Neuron (in vitro differentiated cells): ENCODE measurements around the gene PPP1R2B.

ENCODE experiments used
- H2AFZ ChIP-seq: one replicate; pipeline ENCODE4 v1.6.1; 2013; ENCODE audit warnings: low read depth, mild to moderate bottlenecking, inconsistent platforms, low read length, moderate library complexity
- H3K27me3 ChIP-seq: one replicate; pipeline ENCODE4 v1.6.1; 2013; ENCODE audit warnings: low read length; ENCODE audit not compliant: insufficient read depth
- H3K36me3 ChIP-seq: one replicate; pipeline ENCODE4 v1.6.1; 2013; ENCODE audit warnings: low read length; ENCODE audit not compliant: insufficient read depth
- H3K4me1 ChIP-seq: one replicate; pipeline ENCODE4 v1.6.1; 2013; ENCODE audit warnings: low read length; ENCODE audit not compliant: insufficient read depth
- H3K4me3 ChIP-seq: 2 replicates; pipeline ENCODE4 v1.5.1; 2013; ENCODE audit warnings: mild to moderate bottlenecking, low read length, moderate library complexity
- H3K9me3 ChIP-seq: one replicate; pipeline ENCODE4 v1.6.1; 2013; ENCODE audit warnings: low read length

The PPP1R2B gene

DNA sequence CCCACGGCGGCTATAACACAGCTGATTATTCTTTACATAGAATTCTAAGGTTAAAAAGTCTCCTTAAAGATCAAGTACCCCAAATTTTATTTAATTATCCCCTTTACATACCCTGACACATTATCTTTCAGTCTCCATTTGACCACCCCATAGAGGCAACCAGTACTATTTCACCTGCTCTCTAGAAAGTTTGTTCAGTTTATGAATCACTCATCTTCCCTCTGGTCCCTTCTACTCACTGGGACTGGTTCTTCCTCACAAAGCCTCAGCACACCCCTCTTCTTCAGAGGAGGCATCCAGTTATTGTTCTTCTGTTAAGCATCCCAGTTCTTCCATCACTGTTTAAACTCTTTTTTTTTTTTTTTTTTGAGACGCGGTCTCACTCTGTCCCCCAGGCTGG is 42.8 kb downstream of the PPP1R2B start:
- Histone ChIP-seq H2AFZ (no peak overlapping the region), H3K4me3 (no peak overlapping the region), H3K36me3 (no peaks in the 10 kb centered on the region), H3K4me1 (no peaks in the 10 kb centered on the region), H3K9me3 (no peaks in the 10 kb centered on the region), H3K27me3 (no peaks in the 10 kb centered on the region)

DNA sequence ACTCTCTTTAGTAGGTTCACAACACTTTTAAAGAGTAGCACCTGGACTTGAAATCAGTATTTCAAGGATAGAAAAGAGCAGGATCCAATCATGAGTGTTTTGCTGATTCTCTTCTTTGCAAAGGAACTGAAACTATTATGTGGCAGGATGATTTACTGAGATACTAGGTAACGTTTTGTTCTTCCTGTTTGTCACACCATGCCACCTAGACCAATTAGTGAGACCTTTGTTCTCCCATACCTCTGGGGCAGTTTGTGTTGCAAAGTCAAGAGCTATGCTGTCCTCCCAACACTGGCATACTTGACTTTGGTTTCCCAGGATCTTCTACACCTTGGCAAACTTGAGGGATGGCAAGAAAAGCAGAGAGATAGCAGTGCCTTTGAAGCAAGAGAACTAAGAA is 43.4 kb downstream of the PPP1R2B start:
- Histone ChIP-seq H3K4me1 (no peaks in the 10 kb centered on the region), H3K36me3 (no peaks in the 10 kb centered on the region), H2AFZ (no peak overlapping the region), H3K9me3 (no peaks in the 10 kb centered on the region), H3K27me3 (no peaks in the 10 kb centered on the region), H3K4me3 (no peak overlapping the region)

DNA sequence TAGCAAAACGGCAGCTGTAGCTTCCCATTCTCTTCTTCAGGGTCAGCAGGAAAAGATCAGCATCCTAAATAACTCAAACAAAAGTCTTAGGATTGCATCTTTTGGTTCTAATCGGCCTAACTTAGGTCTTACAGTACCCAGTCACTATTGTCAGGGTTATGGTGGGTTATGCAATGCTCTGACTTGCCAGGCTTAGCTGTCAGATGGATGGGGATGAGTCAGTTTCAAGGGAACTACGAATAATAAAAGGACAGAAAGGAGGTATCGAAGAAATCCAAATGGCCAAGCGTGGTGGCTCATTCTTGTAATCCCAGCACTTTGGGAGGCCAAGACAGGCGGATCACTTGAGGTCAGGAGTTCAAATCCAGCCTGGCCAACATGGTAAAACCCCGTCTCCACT is 46.5 kb downstream of the PPP1R2B start:
- no peaks in the 10 kb centered on the region for H3K4me1 ChIP-seq
- no peak overlapping the region for H2AFZ ChIP-seq
- no peaks in the 10 kb centered on the region for H3K9me3 ChIP-seq
- no peaks in the 10 kb centered on the region for H3K27me3 ChIP-seq
- no peaks in the 10 kb centered on the region for H3K36me3 ChIP-seq
- no peak overlapping the region for H3K4me3 ChIP-seq
